Fibroblast of lung (primary cell): ENCODE results near the gene HNRNPDL.

Experiments
- EZH2 ChIP-seq: IDR thresholded peaks from 2 replicates; pipeline ENCODE4 v1.5.1; 2012; ENCODE audit warnings: low read length, control low read depth, mild to moderate bottlenecking; ENCODE audit errors: missing control alignments
- TF ChIP-seq, protein P1 (sequence below), 2 donors: IDR thresholded peaks in 1 of 2; conservative IDR thresholded peaks in 1 of 2; 1 replicate in 1 of 2; 2 replicates in 1 of 2; pipeline ENCODE4 v1.5.1; 2011 to 2012; ENCODE audit warnings: low read length in 2 of 2, control low read depth in 1 of 2, inconsistent platforms in 1 of 2, low read depth in 1 of 2, mild to moderate bottlenecking in 1 of 2

DNA sequence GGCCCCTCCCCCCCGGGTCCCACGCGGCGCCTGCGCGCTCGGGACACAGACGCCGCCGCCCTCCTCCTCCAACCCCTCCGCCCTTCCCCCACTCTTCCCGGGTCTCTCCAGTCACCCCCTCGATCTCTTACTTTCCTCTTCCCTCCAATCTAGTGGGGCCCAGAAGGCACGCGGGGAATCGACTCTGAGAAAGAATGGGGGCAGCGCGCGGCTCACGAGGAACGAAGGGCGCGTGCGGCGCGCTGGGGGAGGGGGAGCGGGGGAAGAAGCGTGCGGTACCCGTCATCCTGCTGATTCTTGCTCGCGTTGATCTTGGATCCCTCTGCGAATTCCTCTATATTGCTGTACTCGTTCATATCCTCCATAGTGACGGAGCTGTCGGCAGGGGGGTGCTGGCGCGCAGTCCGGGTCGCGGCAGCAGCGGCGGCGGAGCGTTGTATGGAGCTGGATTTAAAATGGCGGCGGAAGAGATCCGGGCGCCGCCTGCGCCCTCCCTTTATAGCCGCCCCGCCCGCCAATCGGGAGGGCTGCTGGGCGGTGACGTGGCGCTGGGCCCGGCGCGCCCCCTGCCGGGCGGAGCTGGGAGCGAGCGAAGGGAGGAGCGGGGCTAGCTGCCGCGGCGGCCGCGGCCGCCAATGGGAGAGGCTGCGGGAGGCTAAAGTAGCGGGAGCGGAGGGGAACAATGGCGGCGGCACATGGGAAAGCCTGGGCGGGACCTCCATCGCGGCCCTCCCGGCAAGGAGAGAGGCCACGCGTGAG, 1.1 kb downstream of the HNRNPDL start:
- TF ChIP-seq, protein P1, sequence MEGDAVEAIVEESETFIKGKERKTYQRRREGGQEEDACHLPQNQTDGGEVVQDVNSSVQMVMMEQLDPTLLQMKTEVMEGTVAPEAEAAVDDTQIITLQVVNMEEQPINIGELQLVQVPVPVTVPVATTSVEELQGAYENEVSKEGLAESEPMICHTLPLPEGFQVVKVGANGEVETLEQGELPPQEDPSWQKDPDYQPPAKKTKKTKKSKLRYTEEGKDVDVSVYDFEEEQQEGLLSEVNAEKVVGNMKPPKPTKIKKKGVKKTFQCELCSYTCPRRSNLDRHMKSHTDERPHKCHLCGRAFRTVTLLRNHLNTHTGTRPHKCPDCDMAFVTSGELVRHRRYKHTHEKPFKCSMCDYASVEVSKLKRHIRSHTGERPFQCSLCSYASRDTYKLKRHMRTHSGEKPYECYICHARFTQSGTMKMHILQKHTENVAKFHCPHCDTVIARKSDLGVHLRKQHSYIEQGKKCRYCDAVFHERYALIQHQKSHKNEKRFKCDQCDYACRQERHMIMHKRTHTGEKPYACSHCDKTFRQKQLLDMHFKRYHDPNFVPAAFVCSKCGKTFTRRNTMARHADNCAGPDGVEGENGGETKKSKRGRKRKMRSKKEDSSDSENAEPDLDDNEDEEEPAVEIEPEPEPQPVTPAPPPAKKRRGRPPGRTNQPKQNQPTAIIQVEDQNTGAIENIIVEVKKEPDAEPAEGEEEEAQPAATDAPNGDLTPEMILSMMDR (conservative IDR thresholded peaks at IDR 0.05 in 1 of 2, IDR thresholded peaks at IDR 0.05 in 1 of 2; ENCODE audit: low read depth in 1 of 2, low read length in 2 of 2) = peak; percentile 46 to 81
- no peak for TF ChIP-seq EZH2
